Measurements from ENCODE around the gene ARL6IP5. TPM values are rescaled to one million over a fixed set of nuclear protein-coding genes. Genes with fewer than 3 reads are reported as not detected.

The ARL6IP5 gene, protein sequence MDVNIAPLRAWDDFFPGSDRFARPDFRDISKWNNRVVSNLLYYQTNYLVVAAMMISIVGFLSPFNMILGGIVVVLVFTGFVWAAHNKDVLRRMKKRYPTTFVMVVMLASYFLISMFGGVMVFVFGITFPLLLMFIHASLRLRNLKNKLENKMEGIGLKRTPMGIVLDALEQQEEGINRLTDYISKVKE
- 100 to 1,000 TPM; 102 to 108 TPM for total RNA-seq

DNA sequence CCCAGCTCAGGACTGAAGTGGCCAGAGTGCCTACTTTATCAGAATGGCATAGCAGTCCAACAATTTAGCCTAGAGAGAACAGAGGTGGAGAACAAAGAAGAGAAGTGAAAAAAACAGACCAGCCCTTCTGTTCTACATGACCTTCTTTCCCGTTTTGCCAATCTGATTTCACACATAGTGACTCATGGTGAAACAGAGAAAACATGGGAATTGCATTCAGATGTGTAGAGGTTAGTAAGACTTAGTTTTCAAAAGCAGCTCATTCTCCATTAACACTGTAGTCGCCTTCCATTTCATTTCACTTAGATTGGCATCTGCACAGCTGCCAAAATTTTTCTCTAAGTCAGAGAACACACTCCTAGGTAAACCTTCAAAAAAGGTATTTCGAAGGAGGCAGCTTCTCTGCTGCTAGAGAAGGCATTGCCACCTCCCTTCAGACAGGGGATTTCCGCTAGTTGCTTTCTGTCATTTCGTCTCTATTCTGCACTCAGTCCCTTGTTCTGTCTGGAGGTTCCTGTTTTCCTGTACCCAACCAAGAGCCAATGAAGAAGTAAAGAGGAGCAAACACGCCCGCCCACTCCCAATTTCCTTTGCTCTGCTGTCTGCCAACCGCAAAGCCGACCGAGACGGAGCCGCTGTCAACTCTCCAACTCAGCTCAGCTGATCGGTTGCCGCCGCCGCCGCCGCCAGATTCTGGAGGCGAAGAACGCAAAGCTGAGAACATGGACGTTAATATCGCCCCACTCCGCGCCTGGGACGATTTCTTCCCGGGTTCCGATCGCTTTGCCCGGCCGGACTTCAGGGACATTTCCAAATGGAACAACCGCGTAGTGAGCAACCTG lies at the start of gene ARL6IP5:
TSS of gene ARL6IP5 (plus strand) at position 612 of the 842 bp plus-strand sequence. CDS start at position 723, 111 bp downstream.
- POLR2A ChIA-PET = interaction anchor here (0.6 to 1.5 kb wide), 7 partner anchors 10 to 115 kb away, joined by 3 to 9 read pairs (median 5); partner anchors contain the start of gene EOGT
- CTCF ChIA-PET = interaction anchor here (1.0 to 1.2 kb wide), 2 partner anchors 21 to 34 kb away, joined by 3 to 6 read pairs; no protein-coding TSS in a partner anchor

DNA sequence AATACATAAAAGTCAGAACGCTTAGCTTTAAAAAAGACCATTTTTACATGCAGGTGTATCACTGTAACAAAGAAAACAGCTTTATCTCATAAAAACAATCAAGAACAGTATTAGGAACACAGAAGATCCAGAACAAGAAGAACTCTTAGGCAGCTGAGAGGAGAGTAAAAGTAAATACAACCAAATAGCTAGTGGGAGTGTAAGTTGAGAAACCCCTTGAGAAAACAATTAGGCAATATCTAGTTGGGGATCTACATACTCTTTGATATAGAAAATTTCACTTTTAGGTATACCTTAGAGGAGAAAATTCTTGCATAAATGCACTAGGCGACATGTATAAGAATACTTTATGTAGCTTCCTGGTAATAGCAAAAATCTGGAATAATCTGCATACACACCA lies 40.1 kb upstream of the ARL6IP5 start:
- ChIA-PET POLR2A (no interaction called here), CTCF (interaction anchor here (1.0 kb wide), 1 partner anchor 31 kb away, joined by 4 read pairs; the partner anchor contains the start of gene EOGT)

GRCh38 chr3:69048990-69049389 lies 35.7 kb upstream of the ARL6IP5 start:
- ChIA-PET CTCF (no interaction called here), POLR2A (interaction anchor here (1.2 kb wide), 1 partner anchor 43 kb away, joined by 3 read pairs; no protein-coding TSS in a partner anchor)

DNA sequence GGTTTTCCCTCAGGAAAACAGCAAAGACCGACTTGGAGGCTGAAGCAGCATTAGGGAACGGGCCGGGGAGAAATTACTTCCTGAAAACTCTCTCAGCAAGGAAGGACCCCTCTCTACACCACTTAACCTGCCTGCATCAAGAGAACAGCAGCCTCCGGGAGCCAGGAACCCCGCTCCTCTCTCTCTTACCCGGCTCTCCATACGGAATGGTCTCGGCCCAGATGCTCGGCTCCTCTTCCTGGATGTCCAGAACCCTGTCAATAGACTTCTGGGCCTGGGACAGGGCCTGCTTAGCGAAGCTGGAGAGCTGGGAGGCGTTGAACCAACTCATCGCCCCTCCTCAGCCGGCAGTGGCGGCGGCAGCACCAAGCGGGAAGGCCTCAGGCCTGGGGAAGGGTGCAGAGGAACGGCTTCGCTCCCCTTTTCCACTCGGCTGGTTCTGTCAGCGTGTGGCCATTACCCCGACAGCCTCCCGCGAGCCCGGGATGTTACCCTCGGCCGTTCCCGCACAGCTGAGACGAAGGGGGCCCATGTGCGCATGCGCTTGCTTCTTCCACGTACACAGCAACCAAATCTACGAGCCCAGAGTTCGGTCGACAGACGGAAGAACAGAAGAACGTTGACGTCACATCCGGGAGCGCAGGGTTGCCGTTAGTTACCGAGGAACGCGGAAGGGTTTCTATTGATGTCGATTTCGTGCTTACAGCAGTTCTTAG lies 32.8 kb upstream of the ARL6IP5 start, which contains the start of gene TMF1:
TSS of gene TMF1 (minus strand) at position 578 of the 716 bp plus-strand sequence. CDS start at position 331, 247 bp downstream.
- CTCF ChIA-PET = interaction anchor here (0.6 to 1.2 kb wide), 3 partner anchors 12 to 38 kb away, joined by 3 to 4 read pairs (median 3); no protein-coding TSS in a partner anchor
- POLR2A ChIA-PET = interaction anchor here (0.6 to 1.8 kb wide), 6 partner anchors 13 to 38 kb away, joined by 3 to 8 read pairs (median 4); partner anchors contain the start of gene EOGT

DNA sequence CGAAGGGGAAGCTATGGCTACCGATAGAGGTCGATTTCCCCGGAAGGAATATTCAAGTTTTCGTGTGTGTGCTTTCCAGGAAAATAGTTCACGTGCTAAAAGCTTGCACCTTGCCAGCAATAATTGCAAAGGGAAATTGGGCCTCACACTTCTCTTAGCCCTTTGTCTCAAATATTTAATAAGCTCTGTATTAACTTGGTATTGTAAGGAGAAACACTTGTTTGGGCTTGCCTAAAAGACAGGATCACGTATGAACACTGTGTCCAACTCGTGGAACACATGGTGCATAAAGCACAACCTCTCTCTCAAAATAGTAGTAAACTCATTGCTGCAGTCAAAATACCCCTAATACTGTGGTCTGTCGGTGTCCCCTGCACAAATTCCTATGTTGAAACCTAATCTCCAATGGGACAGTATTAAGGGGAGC lies 32.3 kb upstream of the ARL6IP5 start:
- ChIA-PET POLR2A (interaction anchor here (0.6 to 1.8 kb wide), 5 partner anchors 25 to 39 kb away, joined by 3 to 8 read pairs (median 3); partner anchors contain the start of gene EOGT), CTCF (interaction anchor here (1.0 to 1.2 kb wide), 2 partner anchors 12 to 33 kb away, joined by 3 to 4 read pairs; no protein-coding TSS in a partner anchor)

DNA sequence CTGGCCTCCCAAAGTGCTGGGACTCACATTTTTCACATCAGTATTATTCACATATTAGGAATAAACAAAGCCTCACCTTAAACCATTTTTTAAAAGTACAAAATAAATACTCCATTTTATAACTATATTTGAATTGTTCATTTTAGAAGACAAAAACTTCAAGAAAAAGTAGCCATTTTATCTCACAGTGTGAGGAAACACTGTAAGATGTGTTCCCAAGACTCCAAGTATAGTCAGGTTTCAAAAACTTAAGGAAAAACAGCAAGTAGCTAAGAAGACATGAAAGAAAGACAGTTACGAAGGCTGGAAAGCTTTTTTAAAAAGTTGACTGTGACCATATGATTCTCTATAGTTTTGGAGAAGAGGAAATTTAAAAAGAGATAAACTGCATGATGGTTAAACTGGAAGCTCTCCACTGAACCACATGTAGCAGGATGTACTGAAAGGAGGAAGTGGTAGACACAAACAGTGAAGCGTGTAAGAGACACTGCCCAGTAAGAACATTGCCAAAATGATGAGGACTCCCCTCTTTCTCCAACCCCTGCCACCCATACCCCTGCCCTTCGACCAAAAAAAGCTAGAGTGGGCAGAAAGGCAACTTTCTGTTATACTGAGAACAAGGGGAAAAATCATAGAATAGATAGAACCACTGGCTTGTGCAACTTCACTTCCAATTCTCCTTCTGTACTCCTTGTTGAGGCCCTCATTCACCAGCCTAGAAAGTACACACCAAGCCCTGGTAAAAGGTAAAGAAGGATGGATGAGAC lies 26.4 kb upstream of the ARL6IP5 start:
- ChIA-PET CTCF (interaction anchor here (0.6 to 1.3 kb wide), 3 partner anchors 9 to 238 kb away, joined by 3 read pairs; no protein-coding TSS in a partner anchor), POLR2A (interaction anchor here (0.5 to 1.5 kb wide), 3 partner anchors 26 to 47 kb away, joined by 3 to 9 read pairs (median 3); partner anchors contain the start of gene ARL6IP5)

DNA sequence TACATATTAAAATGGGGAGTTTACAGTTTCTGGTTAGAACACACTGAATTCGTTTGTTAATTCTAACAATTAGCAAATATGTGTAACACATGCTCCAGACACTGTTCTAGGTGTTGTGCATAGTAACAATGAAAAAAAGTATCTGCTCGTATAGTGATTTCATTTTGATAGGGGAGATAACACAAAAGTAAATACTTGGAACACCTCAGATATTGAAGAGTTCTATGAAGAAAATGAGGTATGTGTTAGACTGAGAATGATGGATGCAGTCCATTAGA lies 25.9 kb upstream of the ARL6IP5 start:
- CTCF ChIA-PET = interaction anchor here (1.2 to 1.3 kb wide), 2 partner anchors 9 to 120 kb away, joined by 3 read pairs; no protein-coding TSS in a partner anchor
- POLR2A ChIA-PET = interaction anchor here (1.2 kb wide), 2 partner anchors 23 to 35 kb away, joined by 3 to 4 read pairs; no protein-coding TSS in a partner anchor

DNA sequence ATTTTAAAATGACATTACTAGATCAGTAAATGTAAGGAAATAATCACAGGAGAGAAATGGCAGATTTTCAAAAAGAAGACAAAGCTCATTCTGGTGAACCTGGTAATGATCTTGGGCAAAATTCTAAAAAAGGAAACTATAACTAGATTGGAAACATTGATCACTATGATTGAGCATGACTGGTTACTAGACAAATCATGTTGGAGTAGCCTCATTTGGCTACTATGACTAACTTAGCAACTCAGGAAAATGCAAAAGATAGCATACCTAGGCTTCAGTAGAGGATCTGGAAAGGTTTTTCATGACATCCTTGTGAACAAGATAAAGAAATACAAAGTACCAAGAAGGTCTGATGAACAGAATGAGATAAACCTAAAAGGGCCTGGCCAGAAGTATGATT lies 25.0 kb upstream of the ARL6IP5 start:
- POLR2A ChIA-PET = interaction anchor here (1.2 kb wide), 1 partner anchor 22 kb away, joined by 4 read pairs; no protein-coding TSS in a partner anchor
- CTCF ChIA-PET = no interaction called here

- POLR2A ChIA-PET = interaction anchor here (0.7 to 0.9 kb wide), 3 partner anchors 16 to 30 kb away, joined by 3 to 6 read pairs (median 4); no protein-coding TSS in a partner anchor
These were observed 21.1 kb upstream of the ARL6IP5 start for GRCh38 chr3:69063636-69064035.

GRCh38 chr3:69065318-69065964 lies 19.3 kb upstream of the ARL6IP5 start:
- POLR2A ChIA-PET = interaction anchor here (0.6 to 0.8 kb wide), 3 partner anchors 19 to 134 kb away, joined by 3 to 4 read pairs (median 3); partner anchors contain the start of gene ARL6IP5

More at GRCh38 chr3:69063636-69064035, 21.1 kb upstream of the ARL6IP5 start:
- CTCF ChIA-PET = interaction anchor here (0.7 to 1.2 kb wide), 2 partner anchors 11 to 20 kb away, joined by 3 read pairs; partner anchors contain the start of gene TMF1

GRCh38 chr3:69066121-69066520 lies 18.6 kb upstream of the ARL6IP5 start:
- CTCF ChIA-PET = no interaction called here
- POLR2A ChIA-PET = no interaction called here

More at GRCh38 chr3:69065318-69065964, 19.3 kb upstream of the ARL6IP5 start:
- CTCF ChIA-PET = interaction anchor here (0.6 kb wide), 1 partner anchor 1750 kb away, joined by 4 read pairs; no protein-coding TSS in a partner anchor

DNA sequence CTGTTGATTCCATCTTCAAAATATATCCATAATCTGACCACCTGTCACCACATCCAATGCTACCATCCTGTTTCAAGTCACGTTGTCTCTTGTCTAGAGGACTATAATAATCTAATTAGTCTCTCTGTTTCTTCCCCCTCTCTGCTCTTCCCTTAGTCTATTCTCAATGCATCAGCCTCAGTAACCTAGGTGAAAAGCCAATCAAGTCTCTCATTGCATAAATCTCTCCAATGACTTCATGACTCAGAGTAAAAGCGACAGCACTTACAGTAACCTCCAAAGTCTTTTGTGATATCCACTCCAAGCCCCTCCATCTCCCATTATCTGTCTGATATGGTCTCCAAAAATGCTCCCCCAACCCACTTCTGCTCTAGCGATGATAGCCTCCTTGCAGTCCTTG lies 11.8 kb upstream of the ARL6IP5 start:
- CTCF ChIA-PET = no interaction called here
- POLR2A ChIA-PET = no interaction called here

GRCh38 chr3:69079269-69080159 lies 5.2 kb upstream of the ARL6IP5 start:
- ChIA-PET CTCF (interaction anchor here (1.2 kb wide), 1 partner anchor 47 kb away, joined by 3 read pairs; no protein-coding TSS in a partner anchor), POLR2A (interaction anchor here (0.6 to 1.0 kb wide), 3 partner anchors 11 to 66 kb away, joined by 3 to 8 read pairs (median 3); partner anchors contain the start of gene EOGT)

DNA sequence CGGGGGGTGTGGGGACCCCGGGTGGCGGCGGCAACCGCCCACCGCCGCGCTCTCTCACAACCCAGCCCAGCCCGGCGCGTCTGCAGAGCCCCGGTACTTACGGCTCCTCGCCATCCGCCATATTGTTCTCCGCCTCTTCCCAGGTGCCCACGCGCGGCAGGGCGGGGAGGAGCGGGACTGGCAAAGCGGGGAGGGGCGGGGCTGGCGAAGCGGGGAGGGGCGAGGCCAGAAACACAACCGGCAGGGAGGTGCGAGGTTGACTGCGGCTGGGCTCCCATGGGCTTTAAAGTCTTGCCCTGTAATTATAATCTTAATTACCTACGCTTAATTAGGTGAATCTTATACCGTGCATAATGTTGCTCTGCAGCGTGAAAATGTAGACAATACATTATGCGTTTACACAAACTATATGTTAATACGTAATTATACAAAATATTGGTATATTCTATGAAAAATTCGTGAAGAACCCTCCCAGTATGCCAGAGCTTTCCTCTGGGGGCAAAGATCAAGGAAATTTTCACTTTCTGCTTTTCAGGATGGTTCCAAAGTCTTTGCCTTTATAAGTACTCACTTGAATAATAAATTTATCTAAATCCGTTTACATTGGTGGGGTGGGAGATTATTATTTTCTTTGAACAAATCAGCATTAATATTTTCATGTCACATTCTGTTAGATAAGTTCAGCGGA lies 4.4 kb upstream of the ARL6IP5 start, which contains the start of gene UBA3:
TSS of gene UBA3 (minus strand) at position 133 of the 688 bp plus-strand sequence. CDS start at position 121, 12 bp downstream.
- ChIA-PET POLR2A (interaction anchor here (0.6 to 1.0 kb wide), 2 partner anchors 12 to 67 kb away, joined by 3 to 8 read pairs; partner anchors contain the start of gene EOGT), CTCF (interaction anchor here (1.2 kb wide), 1 partner anchor 48 kb away, joined by 3 read pairs; no protein-coding TSS in a partner anchor)

DNA sequence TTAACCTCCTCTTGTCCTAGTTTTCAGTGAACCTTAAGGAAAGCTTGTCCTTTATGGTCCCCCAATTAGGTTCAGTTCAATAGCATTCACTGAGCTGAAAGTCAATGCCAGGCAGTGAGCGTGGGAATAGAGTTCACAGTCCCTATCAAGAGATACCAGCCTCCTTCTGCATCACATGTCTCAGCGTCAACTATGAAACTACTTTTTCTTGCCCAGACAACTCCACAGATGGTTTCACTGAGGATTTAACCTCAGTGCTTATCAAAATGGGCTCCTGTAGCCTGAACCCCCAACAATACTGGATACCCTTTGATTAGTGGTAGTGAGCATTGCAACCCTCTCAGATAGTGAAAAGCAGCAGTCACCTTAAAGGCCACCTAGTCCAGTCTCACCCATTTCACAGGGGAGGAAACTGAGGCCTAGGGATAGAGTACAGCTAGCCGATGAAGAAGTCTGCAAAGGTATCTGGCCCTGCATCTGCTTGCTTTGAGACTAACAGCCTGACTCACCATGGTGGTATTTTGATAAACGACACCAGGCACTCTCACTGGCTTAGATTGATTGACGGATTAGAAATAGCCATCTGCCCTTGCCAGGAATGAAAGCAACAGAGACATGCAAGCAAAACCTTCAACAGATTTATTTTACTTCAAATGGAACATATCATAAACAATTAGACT lies 3.0 kb upstream of the ARL6IP5 start:
- POLR2A ChIA-PET = interaction anchor here (0.9 to 1.4 kb wide), 5 partner anchors 10 to 118 kb away, joined by 3 to 6 read pairs (median 5); no protein-coding TSS in a partner anchor
- CTCF ChIA-PET = interaction anchor here (0.6 to 1.5 kb wide), 2 partner anchors 68 to 69 kb away, joined by 4 read pairs; partner anchors contain the start of gene EOGT
